Ishikawa (cell line): ENCODE results near the gene ROBO2.

Source experiments
- CEBPB ChIP-seq: IDR thresholded peaks from 2 replicates; pipeline ENCODE4 v1.6.1; 2012
- CREB1 ChIP-seq: IDR thresholded peaks from 2 replicates; pipeline ENCODE4 v1.6.1; 2012; ENCODE audit warnings: low read depth
- EP300 ChIP-seq: IDR thresholded peaks from 2 replicates; pipeline ENCODE4 v1.6.1; 2012; ENCODE audit warnings: borderline replicate concordance
- NFIC ChIP-seq: IDR thresholded peaks from 2 replicates; pipeline ENCODE4 v1.6.1; 2012
- RAD21 ChIP-seq: IDR thresholded peaks from 2 replicates; pipeline ENCODE4 v1.6.1; 2012; ENCODE audit warnings: low read depth
- TAF1 ChIP-seq: IDR thresholded peaks from 2 replicates; pipeline ENCODE4 v1.6.1; 2012; ENCODE audit warnings: low read depth, mild to moderate bottlenecking
- TCF12 ChIP-seq: IDR thresholded peaks from 2 replicates; pipeline ENCODE4 v1.6.1; 2012; ENCODE audit warnings: low read depth
- YY1 ChIP-seq: IDR thresholded peaks from 2 replicates; pipeline ENCODE4 v1.6.1; 2012; ENCODE audit warnings: low read depth
- ZBTB7A ChIP-seq: IDR thresholded peaks from 2 replicates; pipeline ENCODE4 v1.6.1; 2012; ENCODE audit warnings: low read depth
- TF ChIP-seq, protein P1 (sequence below): IDR thresholded peaks from 2 replicates; pipeline ENCODE4 v1.6.1; 2012; ENCODE audit warnings: low read depth, mild to moderate bottlenecking
- TF ChIP-seq, protein P2 (sequence below): IDR thresholded peaks from 2 replicates; pipeline ENCODE4 v1.6.1; 2012
- TF ChIP-seq, protein P3 (sequence below): IDR thresholded peaks from 2 replicates; pipeline ENCODE4 v1.6.1; 2012

GRCh38 chr3:77571971-77572715 is 532.2 kb downstream of the ROBO2 start:
- TF ChIP-seq TCF12 (no peak), YY1 (no peak), CEBPB (no peak), RAD21 (no peak), ZBTB7A (no peak), EP300 (no peak), TAF1 (no peak), NFIC (no peak), CREB1 (no peak)
- TF ChIP-seq, protein P1, sequence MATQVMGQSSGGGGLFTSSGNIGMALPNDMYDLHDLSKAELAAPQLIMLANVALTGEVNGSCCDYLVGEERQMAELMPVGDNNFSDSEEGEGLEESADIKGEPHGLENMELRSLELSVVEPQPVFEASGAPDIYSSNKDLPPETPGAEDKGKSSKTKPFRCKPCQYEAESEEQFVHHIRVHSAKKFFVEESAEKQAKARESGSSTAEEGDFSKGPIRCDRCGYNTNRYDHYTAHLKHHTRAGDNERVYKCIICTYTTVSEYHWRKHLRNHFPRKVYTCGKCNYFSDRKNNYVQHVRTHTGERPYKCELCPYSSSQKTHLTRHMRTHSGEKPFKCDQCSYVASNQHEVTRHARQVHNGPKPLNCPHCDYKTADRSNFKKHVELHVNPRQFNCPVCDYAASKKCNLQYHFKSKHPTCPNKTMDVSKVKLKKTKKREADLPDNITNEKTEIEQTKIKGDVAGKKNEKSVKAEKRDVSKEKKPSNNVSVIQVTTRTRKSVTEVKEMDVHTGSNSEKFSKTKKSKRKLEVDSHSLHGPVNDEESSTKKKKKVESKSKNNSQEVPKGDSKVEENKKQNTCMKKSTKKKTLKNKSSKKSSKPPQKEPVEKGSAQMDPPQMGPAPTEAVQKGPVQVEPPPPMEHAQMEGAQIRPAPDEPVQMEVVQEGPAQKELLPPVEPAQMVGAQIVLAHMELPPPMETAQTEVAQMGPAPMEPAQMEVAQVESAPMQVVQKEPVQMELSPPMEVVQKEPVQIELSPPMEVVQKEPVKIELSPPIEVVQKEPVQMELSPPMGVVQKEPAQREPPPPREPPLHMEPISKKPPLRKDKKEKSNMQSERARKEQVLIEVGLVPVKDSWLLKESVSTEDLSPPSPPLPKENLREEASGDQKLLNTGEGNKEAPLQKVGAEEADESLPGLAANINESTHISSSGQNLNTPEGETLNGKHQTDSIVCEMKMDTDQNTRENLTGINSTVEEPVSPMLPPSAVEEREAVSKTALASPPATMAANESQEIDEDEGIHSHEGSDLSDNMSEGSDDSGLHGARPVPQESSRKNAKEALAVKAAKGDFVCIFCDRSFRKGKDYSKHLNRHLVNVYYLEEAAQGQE: no peak
- TF ChIP-seq, protein P2, sequence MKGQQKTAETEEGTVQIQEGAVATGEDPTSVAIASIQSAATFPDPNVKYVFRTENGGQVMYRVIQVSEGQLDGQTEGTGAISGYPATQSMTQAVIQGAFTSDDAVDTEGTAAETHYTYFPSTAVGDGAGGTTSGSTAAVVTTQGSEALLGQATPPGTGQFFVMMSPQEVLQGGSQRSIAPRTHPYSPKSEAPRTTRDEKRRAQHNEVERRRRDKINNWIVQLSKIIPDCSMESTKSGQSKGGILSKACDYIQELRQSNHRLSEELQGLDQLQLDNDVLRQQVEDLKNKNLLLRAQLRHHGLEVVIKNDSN: no peak
- TF ChIP-seq, protein P3, sequence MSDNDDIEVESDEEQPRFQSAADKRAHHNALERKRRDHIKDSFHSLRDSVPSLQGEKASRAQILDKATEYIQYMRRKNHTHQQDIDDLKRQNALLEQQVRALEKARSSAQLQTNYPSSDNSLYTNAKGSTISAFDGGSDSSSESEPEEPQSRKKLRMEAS: no peak
